ENCODE results near the gene SKAP1. TPM values are rescaled to one million over a fixed set of nuclear protein-coding genes. Genes with fewer than 3 reads are reported as not detected.

SKAP1 gene
- total RNA-seq, 1 experiment from 2014 or later, result 0.31 TPM

GRCh38 chr17:48169926-48170325 is 260.1 kb downstream of the SKAP1 start:
- no TSS peak for BruUV-seq (replicated peaks)

DNA sequence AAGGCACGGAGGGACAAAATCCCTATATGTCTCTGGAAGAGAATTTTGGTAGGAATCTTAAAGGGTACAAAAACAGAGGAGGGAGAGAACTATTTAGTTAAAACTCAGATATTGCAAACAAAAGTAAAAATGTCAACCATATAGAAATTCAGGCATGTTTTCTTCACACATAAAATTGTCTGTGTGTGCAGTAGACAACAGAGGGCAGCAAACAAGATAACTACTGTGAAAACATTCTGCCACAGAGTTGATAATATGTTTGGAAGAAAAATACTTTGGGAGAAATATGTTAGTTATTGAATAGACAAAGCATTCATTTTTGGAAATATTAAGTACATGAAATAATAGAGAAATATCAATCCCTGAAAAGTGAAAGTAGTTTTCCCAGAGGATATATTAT is 266.2 kb downstream of the SKAP1 start:
- POLR2A ChIA-PET (ENCODE audit: unreplicated experiment), result no interaction called here
- Histone ChIP-seq H3K36me3 (ENCODE audit: low read depth) (no peaks in the 10 kb centered on the region), H3K4me3 (no peak overlapping the region), H3K79me2 (ENCODE audit: low read depth) (no peaks in the 10 kb centered on the region), H3K9me3 (ENCODE audit: insufficient read depth, low read depth) (no peaks in the 10 kb centered on the region), H3F3A (ENCODE audit: insufficient read depth, low read depth) (no peaks in the 10 kb centered on the region), H3K4me2 (no peak overlapping the region), H3K4me1 (replicated peaks; ENCODE audit: insufficient read depth) (no peaks in the 10 kb centered on the region), H2AFZ (no peak overlapping the region), H3K27me3 (ENCODE audit: insufficient read depth, low read depth) (no peaks in the 10 kb centered on the region), H3K9me2 (ENCODE audit: insufficient read depth) (no peaks in the 10 kb centered on the region), H3K27ac (no peak overlapping the region), H4K20me1 (ENCODE audit: insufficient read depth) (no peaks in the 10 kb centered on the region)
- TF ChIP-seq, protein P1, sequence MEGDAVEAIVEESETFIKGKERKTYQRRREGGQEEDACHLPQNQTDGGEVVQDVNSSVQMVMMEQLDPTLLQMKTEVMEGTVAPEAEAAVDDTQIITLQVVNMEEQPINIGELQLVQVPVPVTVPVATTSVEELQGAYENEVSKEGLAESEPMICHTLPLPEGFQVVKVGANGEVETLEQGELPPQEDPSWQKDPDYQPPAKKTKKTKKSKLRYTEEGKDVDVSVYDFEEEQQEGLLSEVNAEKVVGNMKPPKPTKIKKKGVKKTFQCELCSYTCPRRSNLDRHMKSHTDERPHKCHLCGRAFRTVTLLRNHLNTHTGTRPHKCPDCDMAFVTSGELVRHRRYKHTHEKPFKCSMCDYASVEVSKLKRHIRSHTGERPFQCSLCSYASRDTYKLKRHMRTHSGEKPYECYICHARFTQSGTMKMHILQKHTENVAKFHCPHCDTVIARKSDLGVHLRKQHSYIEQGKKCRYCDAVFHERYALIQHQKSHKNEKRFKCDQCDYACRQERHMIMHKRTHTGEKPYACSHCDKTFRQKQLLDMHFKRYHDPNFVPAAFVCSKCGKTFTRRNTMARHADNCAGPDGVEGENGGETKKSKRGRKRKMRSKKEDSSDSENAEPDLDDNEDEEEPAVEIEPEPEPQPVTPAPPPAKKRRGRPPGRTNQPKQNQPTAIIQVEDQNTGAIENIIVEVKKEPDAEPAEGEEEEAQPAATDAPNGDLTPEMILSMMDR (conservative IDR thresholded peaks at IDR 0.05), result no peak; the same call in 1 of the 2 replicates
- no peak for TF ChIP-seq EZH2 (IDR thresholded peaks at IDR 0.05; ENCODE audit: low read depth)
- BruUV-seq (replicated peaks), result no TSS peak
- intact Hi-C loops (cut with micrococcal nuclease; ENCODE audit: unreplicated experiment), result no loop called here
- no peak for DNase-seq
- CTCF ChIA-PET, result no interaction called here

More at GRCh38 chr17:48169926-48170325, 260.1 kb downstream of the SKAP1 start:
- Histone ChIP-seq H3K27me3 (ENCODE audit: insufficient read depth, low read depth) (0 out of 2 replicates have a peak, but pooled peaks cover 4% of the 10 kb centered on the region), H4K20me1 (ENCODE audit: insufficient read depth) (no peaks in the 10 kb centered on the region), H3K4me1 (replicated peaks; ENCODE audit: insufficient read depth) (no peaks in the 10 kb centered on the region), H3K4me2 (no peak overlapping the region), H3K36me3 (ENCODE audit: low read depth) (no peaks in the 10 kb centered on the region), H2AFZ (no peak overlapping the region), H3K9me3 (ENCODE audit: insufficient read depth, low read depth) (no peaks in the 10 kb centered on the region), H3F3A (ENCODE audit: insufficient read depth, low read depth) (no peaks in the 10 kb centered on the region), H3K4me3 (no peak overlapping the region), H3K79me2 (ENCODE audit: low read depth) (no peaks in the 10 kb centered on the region), H3K9me2 (ENCODE audit: insufficient read depth) (no peaks in the 10 kb centered on the region), H3K27ac (no peak overlapping the region)
- no peak for DNase-seq
- intact Hi-C loops (cut with micrococcal nuclease; ENCODE audit: unreplicated experiment), result no loop called here
- TF ChIP-seq, protein P1 (conservative IDR thresholded peaks at IDR 0.05), result no peak
- TF ChIP-seq EZH2 (IDR thresholded peaks at IDR 0.05; ENCODE audit: low read depth), result no peak
- POLR2A ChIA-PET (ENCODE audit: unreplicated experiment), result no interaction called here
- CTCF ChIA-PET, result no interaction called here

DNA sequence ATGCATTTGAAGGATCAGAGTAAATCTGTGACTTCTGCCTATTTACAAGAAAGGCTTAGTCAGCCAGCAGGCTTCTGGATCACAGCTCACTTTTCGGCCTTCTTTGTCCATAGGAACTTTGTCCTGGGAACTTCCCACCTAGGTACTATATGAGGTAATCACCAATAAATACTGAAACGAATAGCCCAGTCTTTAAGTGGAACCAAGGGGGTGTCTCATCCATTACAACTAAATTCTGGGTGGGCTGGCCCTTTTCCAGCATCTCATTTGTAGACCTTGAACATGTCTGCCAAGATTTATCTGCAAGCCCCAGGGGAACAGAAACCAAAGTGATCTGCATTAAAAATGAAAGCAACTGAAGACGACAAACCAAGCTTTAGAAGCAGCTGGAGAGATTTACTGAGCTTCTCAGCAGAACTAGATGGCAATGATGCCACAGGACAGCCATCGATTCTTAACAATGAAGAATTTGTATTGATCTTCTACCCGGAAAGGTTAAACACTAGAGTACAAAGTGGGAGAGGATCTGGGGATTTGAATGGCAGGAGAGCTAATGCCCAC is 267.0 kb downstream of the SKAP1 start:
- Histone ChIP-seq H3K9me2 (ENCODE audit: insufficient read depth) (no peaks in the 10 kb centered on the region), H3K27me3 (ENCODE audit: insufficient read depth, low read depth) (no peaks in the 10 kb centered on the region), H3K4me3 (no peak overlapping the region), H3K27ac (no peak overlapping the region), H3K4me2 (peak overlapping the region; percentile 14; the same call in 1 of the 2 replicates), H3F3A (ENCODE audit: insufficient read depth, low read depth) (no peaks in the 10 kb centered on the region), H4K20me1 (ENCODE audit: insufficient read depth) (no peaks in the 10 kb centered on the region), H3K4me1 (replicated peaks; ENCODE audit: insufficient read depth) (no peaks in the 10 kb centered on the region), H3K9me3 (ENCODE audit: insufficient read depth, low read depth) (no peaks in the 10 kb centered on the region), H2AFZ (no peak overlapping the region), H3K36me3 (ENCODE audit: low read depth) (no peaks in the 10 kb centered on the region), H3K79me2 (ENCODE audit: low read depth) (no peaks in the 10 kb centered on the region)
- TF ChIP-seq EZH2 (IDR thresholded peaks at IDR 0.05; ENCODE audit: low read depth), result no peak
- TF ChIP-seq, protein P1 (conservative IDR thresholded peaks at IDR 0.05), result no peak
- intact Hi-C loops (cut with micrococcal nuclease; ENCODE audit: unreplicated experiment), result no loop called here
- no peak for DNase-seq
- ChIA-PET CTCF (no interaction called here), POLR2A (ENCODE audit: unreplicated experiment) (no interaction called here)
- BruUV-seq (replicated peaks), result no TSS peak
